Measurements from ENCODE around the gene PPP2R3B. TPM values are rescaled to one million over a fixed set of nuclear protein-coding genes. Genes with fewer than 3 reads are reported as not detected.

Gene PPP2R3B
- total RNA-seq, 1 experiment from 2014 or later = 19.1 TPM

DNA sequence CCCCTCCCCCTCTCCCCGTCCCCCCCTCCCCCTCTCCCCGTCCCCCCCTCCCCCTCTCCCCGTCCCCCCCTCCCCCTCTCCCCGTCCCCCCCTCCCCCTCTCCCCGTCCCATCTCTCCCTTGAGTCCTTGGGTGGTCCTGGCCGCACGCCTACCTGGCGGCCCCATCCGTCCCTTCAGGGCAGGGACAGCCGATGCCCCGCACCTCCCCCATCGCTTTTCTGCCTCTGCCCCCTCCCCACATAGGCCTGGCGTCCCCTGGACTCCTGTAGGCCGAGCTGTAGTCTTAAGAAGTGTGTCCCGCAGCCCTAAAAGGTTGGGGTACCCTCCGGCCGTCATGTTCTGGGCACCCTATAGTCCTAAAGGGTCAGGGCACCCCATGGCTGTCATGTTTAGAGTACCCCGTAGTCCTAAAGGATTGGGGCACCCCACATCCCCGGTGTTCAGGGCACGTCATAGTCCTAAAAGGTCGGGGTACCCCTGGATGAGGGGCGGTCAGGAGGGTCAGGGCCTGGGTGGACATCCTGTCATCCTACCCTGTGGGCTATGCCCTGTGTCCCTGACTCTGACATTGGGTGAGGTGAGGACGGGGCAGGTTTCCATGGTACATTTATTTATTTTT, 57.3 kb downstream of the PPP2R3B start:
- ATAC-seq = no peak
- ChIA-PET CTCF (no interaction called here), RAD21 (ENCODE audit: low non-redundant PET in 1 of 2, low total read pairs in 2 of 2, uncharacterized antibody in 2 of 2, unreplicated experiment in 2 of 2) (no interaction called here), POLR2A (no interaction called here)
- H3K27me3 ChIP-seq (ENCODE audit: insufficient read depth, low read length) = no peaks in the 10 kb centered on the region
- H3K79me2 ChIP-seq (ENCODE audit: insufficient read depth, low read length) = no peaks in the 10 kb centered on the region
- H3K4me1 ChIP-seq (ENCODE audit: control insufficient read depth in 1 of 2, insufficient read depth in 2 of 2, low read length in 2 of 2) = peaks cover 5 to 15% of the 10 kb centered on the region in 2 experiments; a peak in 2 of 4 replicates
- no peaks in the 10 kb centered on the region for H3K9me2 ChIP-seq (ENCODE audit: insufficient read depth)
- no peaks in the 10 kb centered on the region for H3K36me3 ChIP-seq (ENCODE audit: control insufficient read depth in 1 of 2, insufficient read depth in 2 of 2, low read length in 2 of 2)
- H3K9ac ChIP-seq (ENCODE audit: low read length) = no peak overlapping the region
- H3K4me3 ChIP-seq (replicated peaks in 1 of 2; ENCODE audit: low read depth in 1 of 2, low read length in 2 of 2) = no peak overlapping the region
- TF ChIP-seq SIN3A (IDR thresholded peaks at IDR 0.05; ENCODE audit: low read depth) (no peak), EGR1 (IDR thresholded peaks at IDR 0.05; ENCODE audit: low read depth) (no peak), CBX3 (IDR thresholded peaks at IDR 0.05; ENCODE audit: low read depth) (no peak), CEBPB (IDR thresholded peaks at IDR 0.05; ENCODE audit: low read depth) (no peak), POLR2AphosphoS5 (IDR thresholded peaks at IDR 0.05; ENCODE audit: low read depth, low read length) (no peak), FOSL1 (IDR thresholded peaks at IDR 0.05; ENCODE audit: low read depth) (no peak), SRF (IDR thresholded peaks at IDR 0.05; ENCODE audit: low read depth) (no peak)
- TF ChIP-seq, protein P1, sequence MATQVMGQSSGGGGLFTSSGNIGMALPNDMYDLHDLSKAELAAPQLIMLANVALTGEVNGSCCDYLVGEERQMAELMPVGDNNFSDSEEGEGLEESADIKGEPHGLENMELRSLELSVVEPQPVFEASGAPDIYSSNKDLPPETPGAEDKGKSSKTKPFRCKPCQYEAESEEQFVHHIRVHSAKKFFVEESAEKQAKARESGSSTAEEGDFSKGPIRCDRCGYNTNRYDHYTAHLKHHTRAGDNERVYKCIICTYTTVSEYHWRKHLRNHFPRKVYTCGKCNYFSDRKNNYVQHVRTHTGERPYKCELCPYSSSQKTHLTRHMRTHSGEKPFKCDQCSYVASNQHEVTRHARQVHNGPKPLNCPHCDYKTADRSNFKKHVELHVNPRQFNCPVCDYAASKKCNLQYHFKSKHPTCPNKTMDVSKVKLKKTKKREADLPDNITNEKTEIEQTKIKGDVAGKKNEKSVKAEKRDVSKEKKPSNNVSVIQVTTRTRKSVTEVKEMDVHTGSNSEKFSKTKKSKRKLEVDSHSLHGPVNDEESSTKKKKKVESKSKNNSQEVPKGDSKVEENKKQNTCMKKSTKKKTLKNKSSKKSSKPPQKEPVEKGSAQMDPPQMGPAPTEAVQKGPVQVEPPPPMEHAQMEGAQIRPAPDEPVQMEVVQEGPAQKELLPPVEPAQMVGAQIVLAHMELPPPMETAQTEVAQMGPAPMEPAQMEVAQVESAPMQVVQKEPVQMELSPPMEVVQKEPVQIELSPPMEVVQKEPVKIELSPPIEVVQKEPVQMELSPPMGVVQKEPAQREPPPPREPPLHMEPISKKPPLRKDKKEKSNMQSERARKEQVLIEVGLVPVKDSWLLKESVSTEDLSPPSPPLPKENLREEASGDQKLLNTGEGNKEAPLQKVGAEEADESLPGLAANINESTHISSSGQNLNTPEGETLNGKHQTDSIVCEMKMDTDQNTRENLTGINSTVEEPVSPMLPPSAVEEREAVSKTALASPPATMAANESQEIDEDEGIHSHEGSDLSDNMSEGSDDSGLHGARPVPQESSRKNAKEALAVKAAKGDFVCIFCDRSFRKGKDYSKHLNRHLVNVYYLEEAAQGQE (IDR thresholded peaks at IDR 0.05; ENCODE audit: low read depth) = no peak
- TF ChIP-seq, protein P2, sequence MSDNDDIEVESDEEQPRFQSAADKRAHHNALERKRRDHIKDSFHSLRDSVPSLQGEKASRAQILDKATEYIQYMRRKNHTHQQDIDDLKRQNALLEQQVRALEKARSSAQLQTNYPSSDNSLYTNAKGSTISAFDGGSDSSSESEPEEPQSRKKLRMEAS (IDR thresholded peaks at IDR 0.05) = no peak
- no peak overlapping the region for H3K27ac ChIP-seq (ENCODE audit: low read depth, low read length)
- no peak overlapping the region for H3K4me2 ChIP-seq (ENCODE audit: low read length)
- H3K9me3 ChIP-seq (ENCODE audit: control insufficient read depth in 1 of 2, insufficient read depth in 1 of 2, low read depth in 1 of 2, low read length in 2 of 2) = no peaks in the 10 kb centered on the region
- H2AFZ ChIP-seq (ENCODE audit: low read depth, low read length, poor library complexity, severe bottlenecking) = no peak overlapping the region
- DNase-seq (ENCODE audit: low read depth, low spot score) = no peak
- no peaks in the 10 kb centered on the region for H4K20me1 ChIP-seq (ENCODE audit: insufficient read depth)
- intact Hi-C loops (cut with micrococcal nuclease) = no loop called here
- no TSS peak for BruUV-seq (replicated peaks)

Measured in HCT116 (cell line).